IMR-90 (cell line): ENCODE measurements around the gene NR1I3. TPM values are rescaled to one million over a fixed set of nuclear protein-coding genes. Genes with fewer than 3 reads are reported as not detected.

Experiments
- ATAC-seq: fragments of 200-7000 bp; cut with Tn5 transposase; 2 replicates; pipeline ENCODE4 v1.9.1; 2020; ENCODE audit warnings: low read depth, mild to moderate bottlenecking, moderate library complexity
- BruUV-seq: library from RNA; stranded (reverse); fragments of 400-500 nt; replicated peaks from 2 replicates; lab custom pipeline; 2021; lab: Mats Ljungman, UMichigan
- CTCF ChIA-PET: fragments of 300-600 bp; formaldehyde crosslinking; extraction: SDS; loops from one replicate; lab custom pipeline; 2021; ENCODE audit warnings: antibody characterized with exemption; lab: Yijun Ruan, JAX
- POLR2A ChIA-PET: fragments of 300-600 bp; sonication (Branson Sonifier 250); formaldehyde crosslinking; loops from one replicate; lab custom pipeline; 2022; ENCODE audit warnings: antibody characterized with exemption; ENCODE audit not compliant: unreplicated experiment; lab: Charles Lee
- DNase-seq: peaks from one replicate; pipeline ENCODE4 v3.0.0; 2013
- H2AFZ ChIP-seq: replicated peaks from 2 replicates; pipeline ENCODE3; 2013; ENCODE audit warnings: low read length, mild to moderate bottlenecking; ENCODE audit not compliant: poor library complexity
- H2AK5ac ChIP-seq: 2 replicates; pipeline ENCODE4 v1.6.1; 2013; ENCODE audit warnings: low read depth, low read length, inconsistent platforms
- H2AK9ac ChIP-seq: replicated peaks from 2 replicates; pipeline ENCODE3; 2013; ENCODE audit warnings: mild to moderate bottlenecking, low read depth, low read length, moderate library complexity; ENCODE audit not compliant: poor library complexity
- H2BK120ac ChIP-seq: 2 replicates; pipeline ENCODE4 v1.6.1; 2013; ENCODE audit warnings: low read depth, low read length, inconsistent platforms
- H2BK15ac ChIP-seq: 3 replicates; pipeline ENCODE4 v1.6.1; 2013; ENCODE audit warnings: low read depth, low read length, inconsistent platforms
- H2BK20ac ChIP-seq: 2 replicates; pipeline ENCODE4 v1.6.1; 2013; ENCODE audit warnings: low read depth, mild to moderate bottlenecking, inconsistent platforms, low read length, moderate library complexity
- H2BK5ac ChIP-seq: 2 replicates; pipeline ENCODE4 v1.6.1; 2013; ENCODE audit warnings: mild to moderate bottlenecking, low read depth, low read length, inconsistent platforms; ENCODE audit not compliant: poor library complexity, severe bottlenecking
- H3K14ac ChIP-seq: replicated peaks from 2 replicates; pipeline ENCODE4 v1.6.1; 2013; ENCODE audit warnings: low read depth, low read length, inconsistent platforms
- H3K18ac ChIP-seq: 2 replicates; pipeline ENCODE4 v1.6.1; 2013; ENCODE audit warnings: low read depth, low read length, control low read depth
- H3K23ac ChIP-seq: 2 replicates; pipeline ENCODE4 v1.6.1; 2013; ENCODE audit warnings: low read depth, low read length, inconsistent platforms
- H3K27ac ChIP-seq: 2 replicates; pipeline ENCODE4 v1.5.1; 2013; ENCODE audit warnings: mild to moderate bottlenecking, control low read depth, low read length; ENCODE audit not compliant: insufficient read depth
- H3K27me3 ChIP-seq: 2 replicates; pipeline ENCODE4 v1.6.1; 2013; ENCODE audit warnings: low read length; ENCODE audit not compliant: control insufficient read depth, insufficient read depth
- H3K36me3 ChIP-seq: 2 replicates; pipeline ENCODE4 v1.6.1; 2013; ENCODE audit warnings: low read length, mixed read lengths; ENCODE audit not compliant: control insufficient read depth, insufficient read depth
- H3K4ac ChIP-seq: 2 replicates; pipeline ENCODE4 v1.6.1; 2013; ENCODE audit warnings: low read depth, low read length, inconsistent platforms
- H3K4me1 ChIP-seq: 2 replicates; pipeline ENCODE4 v1.6.1; 2013; ENCODE audit warnings: low read length, mixed read lengths; ENCODE audit not compliant: control insufficient read depth, insufficient read depth
- H3K4me2 ChIP-seq: 2 replicates; pipeline ENCODE4 v1.6.1; 2013; ENCODE audit warnings: low read depth, mild to moderate bottlenecking, control low read depth, low read length, moderate library complexity
- H3K4me3 ChIP-seq: 2 replicates; pipeline ENCODE4 v1.5.1; 2013; ENCODE audit warnings: low read depth, mild to moderate bottlenecking, control low read depth, low read length, moderate library complexity; ENCODE audit not compliant: insufficient read depth
- H3K56ac ChIP-seq: 2 replicates; pipeline ENCODE4 v1.6.1; 2013; ENCODE audit warnings: low read length, inconsistent platforms; ENCODE audit not compliant: insufficient read depth; ENCODE audit errors: extremely low read depth
- H3K79me1 ChIP-seq, 2 experiments: 2 replicates each; pipeline ENCODE4 v1.6.1; 2013; ENCODE audit warnings: low read length in 2 of 2, inconsistent platforms in 1 of 2, low read depth in 1 of 2
- H3K9ac ChIP-seq: 2 replicates; pipeline ENCODE4 v1.6.1; 2013; ENCODE audit warnings: low read depth, low read length, control low read depth
- H3K9me1 ChIP-seq: 2 replicates; pipeline ENCODE4 v1.6.1; 2013; ENCODE audit warnings: low read length, inconsistent platforms; ENCODE audit not compliant: insufficient read depth
- H3K9me3 ChIP-seq: 2 replicates; pipeline ENCODE4 v1.6.1; 2013; ENCODE audit warnings: low read length; ENCODE audit not compliant: control insufficient read depth, insufficient read depth
- H4K20me1 ChIP-seq: 2 replicates; pipeline ENCODE4 v1.6.1; 2013; ENCODE audit warnings: low read length, inconsistent platforms; ENCODE audit not compliant: insufficient read depth
- H4K5ac ChIP-seq: 2 replicates; pipeline ENCODE4 v1.6.1; 2013; ENCODE audit warnings: mild to moderate bottlenecking, low read depth, low read length, control low read depth
- H4K8ac ChIP-seq, 2 experiments: 2 replicates each; pipeline ENCODE4 v1.6.1; 2013; ENCODE audit warnings: low read depth in 2 of 2, low read length in 2 of 2, control low read depth in 1 of 2, inconsistent platforms in 1 of 2
- H4K91ac ChIP-seq: 2 replicates; pipeline ENCODE4 v1.6.1; 2013; ENCODE audit warnings: low read depth, low read length, inconsistent platforms; ENCODE audit not compliant: insufficient read depth
- FOS ChIP-seq: fragments of 150-350 bp; IDR thresholded peaks from 2 replicates; pipeline ENCODE4 v1.6.1; 2016; ENCODE audit warnings: low read depth, low read length
- MAFK ChIP-seq: IDR thresholded peaks from 2 replicates; pipeline ENCODE4 v1.6.1; 2012; ENCODE audit warnings: low read depth, low read length, improper control_type of control experiment
- NFE2L2 ChIP-seq: fragments of 150-350 bp; IDR thresholded peaks from 2 replicates; pipeline ENCODE4 v1.6.1; 2016; ENCODE audit warnings: low read depth, mild to moderate bottlenecking, low read length
- POLR2A ChIP-seq: IDR thresholded peaks from 2 replicates; pipeline ENCODE4 v1.6.1; 2012; ENCODE audit warnings: mild to moderate bottlenecking, low read depth, low read length
- SMC3 ChIP-seq: fragments of 150-350 bp; IDR thresholded peaks from 2 replicates; pipeline ENCODE4 v1.6.1; 2016; ENCODE audit warnings: low read depth, mild to moderate bottlenecking, antibody characterized with exemption, low read length, moderate library complexity
- WGBS, 2 experiments: methylation state at CpG; one replicate each; pipeline versions ENCODE4 v1.1.5 to v1.1.7; 2013; ENCODE audit warnings: missing lambda C conversion rate in 2 of 2; ENCODE audit not compliant: insufficient read length in 1 of 2; ENCODE audit errors: extremely low coverage in 2 of 2; 5-methylcytosine and 5-hydroxymethylcytosine counted together
- dilution Hi-C: fragments of 300-500 bp; cut with HindIII; formaldehyde crosslinking; loops from one replicate; pipeline ENCODE4 v1.14.3; 2018; ENCODE audit warnings: low sequenced_read_pairs; ENCODE audit not compliant: unreplicated experiment
- in situ Hi-C: fragments of 300-500 bp; cut with MboI; formaldehyde crosslinking; loops from 3 replicates; pipeline ENCODE4 v1.14.3; 2019; ENCODE audit warnings: low sequenced_read_pairs, inconsistent platforms, mixed read lengths
- intact Hi-C: fragments of 100-400 bp; cut with micrococcal nuclease; formaldehyde crosslinking; loops from 2 replicates; pipeline ENCODE4 v1.10.0; 2022
- polyA plus RNA-seq, 3 experiments: library from polyadenylated mRNA; depleted of rRNA; stranded (reverse); fragments of >200 nt; gene quantifications; 2 replicates each; pipeline ENCODE4 v1.2.3, GENCODE V29; 2012; ENCODE audit warnings: low replicate concordance in 1 of 3
- total RNA-seq: library from RNA; depleted of rRNA; stranded (reverse); fragments of >200 nt; gene quantifications from 2 replicates; pipeline ENCODE4 v1.2.3, GENCODE V29; 2012
- TF ChIP-seq, protein P1 (sequence below): conservative IDR thresholded peaks from 2 replicates; pipeline ENCODE4 v1.5.1; 2012; ENCODE audit warnings: mild to moderate bottlenecking, low read depth, low read length, improper control_type of control experiment

NR1I3 gene
- total and polyA plus RNA-seq, 2 of the 4 experiments (the other 2 are of a cell fraction), result not detected

DNA sequence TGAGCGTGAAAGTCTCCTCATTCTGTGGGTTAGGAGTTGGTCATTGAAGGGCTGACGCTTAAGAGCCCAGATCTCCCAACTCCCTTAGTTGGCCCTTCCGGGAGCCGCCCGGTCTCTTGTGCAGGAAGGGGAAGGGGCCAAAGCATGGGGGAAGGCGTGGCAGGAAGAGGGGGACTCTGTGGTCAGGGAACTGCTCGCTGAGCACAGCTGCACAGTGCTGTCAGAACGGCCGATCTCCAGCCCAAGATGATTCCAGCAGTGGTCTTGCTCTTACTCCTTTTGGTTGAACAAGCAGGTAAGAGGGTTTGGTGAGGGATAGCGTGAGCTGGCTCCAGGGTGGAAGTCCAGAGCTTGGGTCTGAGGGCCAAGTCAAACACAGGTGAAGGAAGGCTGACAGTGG, 22.9 kb downstream of the NR1I3 start, which contains the start of gene FCER1G:
Gene FCER1G (plus strand): TSS at position 220 of the 400 bp plus-strand sequence. CDS start 27 bp downstream, at position 247.
- H2AK9ac ChIP-seq, result peak within 1 kb of the TSS; percentile 39
- no peak within 1 kb of the TSS for H3K4ac ChIP-seq
- no peak within 1 kb of the TSS for H3K14ac ChIP-seq
- no TSS peak for BruUV-seq
- ChIA-PET POLR2A (interaction anchor here (0.7 kb wide), 1 partner anchor 1661 kb away, joined by 10 read pairs; no protein-coding TSS in a partner anchor), CTCF (interaction anchor here (0.8 to 1.8 kb wide), 2 partner anchors 10 to 167 kb away, joined by 4 to 9 read pairs; partner anchors contain the start of gene TOMM40L)
- peaks cover 11% of the 10 kb centered on the region for H3K4me1 ChIP-seq
- H4K8ac ChIP-seq, result no peak within 1 kb of the TSS
- H3K79me1 ChIP-seq, result peaks cover 5 to 9% of the 10 kb centered on the region in 2 experiments
- dilution Hi-C loops (no loop called here), in situ Hi-C loops (loop anchor here (10.0 kb wide), 1 partner anchor 530 kb away; the partner anchor contains the start of gene DUSP12), intact Hi-C loops (no loop called here)
- H4K5ac ChIP-seq, result no peak within 1 kb of the TSS
- TF ChIP-seq FOS (no peak), NFE2L2 (no peak), MAFK (no peak), POLR2A (no peak), SMC3 (no peak)
- TF ChIP-seq, protein P1, sequence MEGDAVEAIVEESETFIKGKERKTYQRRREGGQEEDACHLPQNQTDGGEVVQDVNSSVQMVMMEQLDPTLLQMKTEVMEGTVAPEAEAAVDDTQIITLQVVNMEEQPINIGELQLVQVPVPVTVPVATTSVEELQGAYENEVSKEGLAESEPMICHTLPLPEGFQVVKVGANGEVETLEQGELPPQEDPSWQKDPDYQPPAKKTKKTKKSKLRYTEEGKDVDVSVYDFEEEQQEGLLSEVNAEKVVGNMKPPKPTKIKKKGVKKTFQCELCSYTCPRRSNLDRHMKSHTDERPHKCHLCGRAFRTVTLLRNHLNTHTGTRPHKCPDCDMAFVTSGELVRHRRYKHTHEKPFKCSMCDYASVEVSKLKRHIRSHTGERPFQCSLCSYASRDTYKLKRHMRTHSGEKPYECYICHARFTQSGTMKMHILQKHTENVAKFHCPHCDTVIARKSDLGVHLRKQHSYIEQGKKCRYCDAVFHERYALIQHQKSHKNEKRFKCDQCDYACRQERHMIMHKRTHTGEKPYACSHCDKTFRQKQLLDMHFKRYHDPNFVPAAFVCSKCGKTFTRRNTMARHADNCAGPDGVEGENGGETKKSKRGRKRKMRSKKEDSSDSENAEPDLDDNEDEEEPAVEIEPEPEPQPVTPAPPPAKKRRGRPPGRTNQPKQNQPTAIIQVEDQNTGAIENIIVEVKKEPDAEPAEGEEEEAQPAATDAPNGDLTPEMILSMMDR, result no peak
- H3K27me3 ChIP-seq, result no peaks in the 10 kb centered on the region
- H3K23ac ChIP-seq, result no peak within 1 kb of the TSS
- no peak within 1 kb of the TSS for H2BK20ac ChIP-seq
- H3K27ac ChIP-seq, result no peak within 1 kb of the TSS
- H3K9me1 ChIP-seq, result peaks cover 14% of the 10 kb centered on the region
- H4K91ac ChIP-seq, result no peak within 1 kb of the TSS
- no peak within 1 kb of the TSS for H3K56ac ChIP-seq
- H4K20me1 ChIP-seq, result no peaks in the 10 kb centered on the region
- H2BK120ac ChIP-seq, result no peak within 1 kb of the TSS
- no peak within 1 kb of the TSS for H2BK5ac ChIP-seq
- no CpG with 5 or more reads among the region's 10 CpGs for WGBS, 2 experiments
- ATAC-seq, result no peak
- H2AFZ ChIP-seq, result no peak within 1 kb of the TSS
- no peak within 1 kb of the TSS for H3K4me3 ChIP-seq
- no peak within 1 kb of the TSS for H2AK5ac ChIP-seq
- no peak within 1 kb of the TSS for H3K18ac ChIP-seq
- no peak within 1 kb of the TSS for H2BK15ac ChIP-seq
- DNase-seq, result no peak
- no peak within 1 kb of the TSS for H3K4me2 ChIP-seq
- peaks cover 38% of the 10 kb centered on the region for H3K36me3 ChIP-seq
- no peak within 1 kb of the TSS for H3K9ac ChIP-seq
- H3K9me3 ChIP-seq, result no peaks in the 10 kb centered on the region
